SJCRH30 (cell line): ENCODE measurements around the gene LRBA. TPM values are rescaled to one million over a fixed set of nuclear protein-coding genes. Genes with fewer than 3 reads are reported as not detected.

Source experiments
- DNase-seq, 2 experiments: peaks; one replicate each; pipeline ENCODE4 v3.0.0-alpha.2; 2015 to 2020
- H3K27ac ChIP-seq: fragments of 250-450 bp; sonication (Bioruptor Pico); 2 replicates; pipeline ENCODE4 v1.5.1; 2020; ENCODE audit warnings: mild to moderate bottlenecking, moderate library complexity
- H3K27me3 ChIP-seq: fragments of 250-450 bp; sonication (Bioruptor Pico); 2 replicates; pipeline ENCODE4 v1.5.1; 2020; ENCODE audit warnings: mild to moderate bottlenecking, moderate library complexity
- H3K36me3 ChIP-seq: fragments of 250-450 bp; sonication (Bioruptor Pico); 2 replicates; pipeline ENCODE4 v1.5.1; 2020; ENCODE audit warnings: mild to moderate bottlenecking, moderate library complexity
- H3K4me1 ChIP-seq: fragments of 250-450 bp; sonication (Bioruptor Pico); 2 replicates; pipeline ENCODE4 v1.5.1; 2020; ENCODE audit warnings: mild to moderate bottlenecking, moderate library complexity
- H3K4me3 ChIP-seq: fragments of 250-450 bp; sonication (Bioruptor Pico); 2 replicates; pipeline ENCODE4 v1.5.1; 2020; ENCODE audit warnings: mild to moderate bottlenecking, moderate library complexity
- H3K9me3 ChIP-seq: fragments of 250-450 bp; sonication (Bioruptor Pico); replicated peaks from 2 replicates; pipeline ENCODE4 v1.5.1; 2020; ENCODE audit warnings: mild to moderate bottlenecking, moderate library complexity
- total RNA-seq: library from RNA; depleted of rRNA; stranded (reverse); fragments of >200 nt; shearing (Covaris generic); gene quantifications from 2 replicates; pipeline ENCODE4 v1.2.3, GENCODE V29; 2014

The LRBA gene
- total RNA-seq, 1 experiment from 2014 or later = 25.9 TPM

DNA sequence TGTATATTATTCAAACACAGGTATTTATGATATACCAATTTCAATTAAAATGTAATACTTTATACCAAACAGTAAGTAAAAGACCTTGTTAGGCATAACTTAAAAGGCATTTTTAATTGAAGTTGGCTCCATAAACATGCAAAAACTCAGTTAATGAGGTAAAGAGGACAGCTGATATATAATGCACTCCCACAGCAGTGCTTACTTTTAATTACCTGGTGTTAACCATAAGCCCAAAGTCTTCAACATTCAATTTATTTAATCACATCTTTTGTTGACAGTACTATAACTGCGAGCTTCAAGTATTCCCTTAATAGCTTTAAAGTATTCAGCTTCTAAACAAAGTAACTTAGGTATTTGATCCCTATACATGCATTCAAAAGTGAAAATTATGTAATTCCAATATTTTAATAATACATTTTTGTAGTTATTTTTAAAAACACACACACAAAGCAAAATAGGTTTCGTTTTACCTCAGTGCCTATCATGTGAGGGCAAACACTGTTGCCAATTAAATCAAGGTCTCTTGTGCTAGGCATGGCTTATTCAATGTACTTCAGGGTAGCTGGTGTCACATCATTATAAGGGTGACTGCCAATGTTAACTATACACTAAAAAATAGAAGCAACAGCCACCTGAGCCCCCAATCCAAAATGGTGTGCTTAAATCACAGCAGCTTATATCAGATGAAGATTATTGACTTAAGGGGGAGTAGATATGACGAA lies 197.1 kb downstream of the LRBA start:
- H3K9me3 ChIP-seq = no peaks in the 10 kb centered on the region
- no peaks in the 10 kb centered on the region for H3K27me3 ChIP-seq
- no peak overlapping the region for H3K27ac ChIP-seq
- DNase-seq = no peak
- H3K4me1 ChIP-seq = no peaks in the 10 kb centered on the region
- no peak overlapping the region for H3K4me3 ChIP-seq
- H3K36me3 ChIP-seq = no peaks in the 10 kb centered on the region

DNA sequence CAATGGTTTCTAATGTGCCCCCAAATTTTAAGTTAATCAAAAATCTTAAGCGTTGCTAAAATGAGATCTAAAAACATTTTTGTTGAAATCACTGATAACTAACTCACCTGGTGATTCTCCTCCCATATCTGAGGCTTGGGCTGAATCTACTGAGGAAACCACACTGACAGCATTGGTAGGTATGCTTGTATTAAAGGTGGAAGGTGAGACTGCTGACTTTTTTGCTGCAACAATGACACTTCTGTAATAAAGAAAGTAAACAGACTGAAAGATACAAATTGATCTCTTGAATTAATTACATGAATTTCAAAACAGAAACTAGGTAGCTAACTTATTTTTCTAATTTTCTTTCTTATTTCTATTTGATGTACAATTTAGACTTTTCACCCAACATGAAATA lies 198.1 kb downstream of the LRBA start:
- Histone ChIP-seq H3K4me3 (no peak overlapping the region), H3K9me3 (no peaks in the 10 kb centered on the region), H3K27ac (no peak overlapping the region), H3K36me3 (no peaks in the 10 kb centered on the region), H3K4me1 (no peaks in the 10 kb centered on the region), H3K27me3 (no peaks in the 10 kb centered on the region)
- no peak for DNase-seq

DNA sequence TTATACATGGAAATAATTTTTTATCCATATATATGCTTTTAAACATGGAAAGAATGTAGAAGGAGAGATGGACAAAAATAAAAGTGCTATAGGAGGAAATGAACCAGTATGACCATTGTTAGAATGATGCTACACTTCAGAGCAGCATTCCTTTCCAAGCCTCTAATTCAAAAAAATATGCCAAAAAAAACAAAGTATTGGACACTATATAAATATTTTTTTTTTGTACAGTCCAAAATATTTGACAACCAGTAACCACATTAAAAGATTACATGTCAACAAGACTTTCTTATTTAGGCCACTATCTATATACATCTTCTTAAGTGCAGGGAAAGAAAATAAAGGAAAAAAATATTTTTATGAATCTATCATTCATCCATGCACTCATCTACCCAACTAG lies 198.6 kb downstream of the LRBA start:
- DNase-seq = no peak
- no peak overlapping the region for H3K27ac ChIP-seq
- H3K4me1 ChIP-seq = no peaks in the 10 kb centered on the region
- no peak overlapping the region for H3K4me3 ChIP-seq
- no peaks in the 10 kb centered on the region for H3K27me3 ChIP-seq
- H3K9me3 ChIP-seq = no peaks in the 10 kb centered on the region
- H3K36me3 ChIP-seq = no peaks in the 10 kb centered on the region

DNA sequence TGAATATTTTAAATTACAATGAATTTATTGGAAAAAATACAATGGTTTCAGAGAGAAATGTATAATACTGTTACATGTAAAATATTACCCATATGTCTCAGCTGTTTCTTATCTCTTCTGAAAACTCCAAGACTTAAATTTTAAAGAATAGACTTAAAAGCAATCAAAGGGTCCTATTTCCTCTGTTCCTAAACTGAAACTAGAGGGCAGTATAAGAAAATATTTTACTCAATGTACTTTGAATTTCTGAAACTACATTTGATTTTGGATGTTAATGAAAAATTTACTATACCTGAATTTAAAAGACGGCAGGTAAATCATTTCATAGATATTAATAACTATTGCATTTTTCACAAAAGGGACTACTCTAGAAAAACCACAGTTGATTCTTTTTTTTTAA lies 200.2 kb downstream of the LRBA start:
- Histone ChIP-seq H3K36me3 (no peaks in the 10 kb centered on the region), H3K4me1 (no peaks in the 10 kb centered on the region), H3K9me3 (no peaks in the 10 kb centered on the region), H3K27me3 (no peaks in the 10 kb centered on the region), H3K4me3 (no peak overlapping the region), H3K27ac (no peak overlapping the region)
- DNase-seq = no peak

DNA sequence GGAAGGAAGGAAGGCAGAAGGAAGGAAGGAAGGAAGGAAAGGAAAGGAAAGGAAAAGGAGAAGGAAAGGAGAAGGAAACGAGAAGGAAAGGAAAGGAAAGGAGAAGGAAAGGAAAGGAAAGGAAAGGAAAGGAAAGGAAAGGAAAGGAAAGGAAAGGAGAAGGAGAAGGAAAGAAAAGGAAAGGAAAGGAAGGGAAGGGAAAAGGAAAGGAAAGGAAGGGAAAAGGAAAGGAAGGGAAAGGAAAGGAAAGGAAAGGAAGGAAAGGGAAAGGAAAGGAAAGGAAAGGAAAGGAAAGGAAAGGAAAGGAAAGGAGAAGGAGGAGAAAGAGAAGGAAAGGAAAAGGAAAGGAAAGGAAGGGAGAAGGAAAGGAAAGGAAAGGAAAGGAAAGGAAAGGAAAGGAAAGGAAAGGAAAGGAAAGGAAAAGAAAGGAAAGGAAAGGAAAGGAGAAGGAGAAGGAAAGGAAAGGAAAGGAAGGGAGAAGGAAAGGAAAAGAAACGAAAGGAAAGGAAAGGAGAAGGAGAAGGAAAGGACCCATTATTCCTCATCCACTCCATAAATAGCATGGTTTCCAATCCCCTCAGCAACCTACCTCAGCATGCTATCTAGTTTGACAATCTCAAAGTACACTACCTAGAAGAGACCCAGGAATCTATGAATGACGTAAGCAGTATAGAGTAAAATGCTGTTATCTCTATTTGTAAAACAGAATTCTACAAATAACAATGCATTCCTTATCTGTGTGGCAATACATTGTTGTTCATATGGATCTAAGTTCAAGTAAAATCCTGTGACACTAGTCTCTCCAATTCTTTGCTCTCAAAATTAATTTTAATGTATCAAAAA lies 209.7 kb downstream of the LRBA start:
- no peaks in the 10 kb centered on the region for H3K27me3 ChIP-seq
- no peak for DNase-seq
- H3K36me3 ChIP-seq = no peaks in the 10 kb centered on the region
- no peak overlapping the region for H3K27ac ChIP-seq
- no peaks in the 10 kb centered on the region for H3K4me1 ChIP-seq
- no peak overlapping the region for H3K4me3 ChIP-seq
- no peaks in the 10 kb centered on the region for H3K9me3 ChIP-seq

DNA sequence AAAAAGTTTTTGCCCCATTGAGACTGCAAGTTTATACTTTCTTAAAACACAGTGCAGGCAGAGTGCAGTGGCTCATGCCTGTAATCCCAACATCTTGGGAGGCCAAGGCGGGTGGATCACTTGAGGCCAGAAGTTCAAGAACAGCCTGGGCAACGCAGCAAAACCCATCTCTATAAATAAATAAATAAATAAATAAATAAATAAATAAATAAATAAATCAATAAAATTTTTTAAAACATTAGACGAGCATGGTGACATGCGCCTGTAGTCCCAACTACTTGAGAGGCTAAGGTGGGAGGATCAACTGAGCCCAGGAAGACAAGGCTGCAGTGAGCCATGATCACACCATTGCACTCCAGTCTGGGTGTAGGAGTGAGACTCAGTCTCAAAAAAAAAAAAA lies 213.3 kb downstream of the LRBA start:
- no peak for DNase-seq
- Histone ChIP-seq H3K27ac (no peak overlapping the region), H3K9me3 (no peaks in the 10 kb centered on the region)

DNA sequence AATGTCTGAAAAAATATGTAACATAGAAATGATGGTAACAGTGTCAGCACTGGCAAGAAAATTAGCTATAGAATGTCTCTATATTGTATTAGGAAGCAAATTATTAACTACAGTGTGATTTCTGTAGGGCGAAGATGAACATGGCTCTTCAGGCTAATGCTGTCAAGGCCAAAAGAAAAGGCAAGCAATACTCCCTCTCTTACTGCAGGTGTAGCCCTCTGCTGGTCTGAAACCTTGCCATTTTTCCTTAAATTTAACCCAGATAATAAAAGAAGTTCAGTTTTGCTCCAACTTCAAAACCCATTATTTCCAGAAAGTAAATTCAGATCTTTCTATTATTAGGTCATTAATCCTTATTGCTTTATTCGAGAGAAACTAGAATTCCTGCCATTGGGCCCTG lies 215.9 kb downstream of the LRBA start:
- DNase-seq = no peak
- no peaks in the 10 kb centered on the region for H3K36me3 ChIP-seq

More for the DNA sequence above, 213.3 kb downstream of the LRBA start:
- Histone ChIP-seq H3K27me3 (no peaks in the 10 kb centered on the region), H3K4me1 (no peaks in the 10 kb centered on the region), H3K4me3 (no peak overlapping the region), H3K36me3 (no peaks in the 10 kb centered on the region)

DNA sequence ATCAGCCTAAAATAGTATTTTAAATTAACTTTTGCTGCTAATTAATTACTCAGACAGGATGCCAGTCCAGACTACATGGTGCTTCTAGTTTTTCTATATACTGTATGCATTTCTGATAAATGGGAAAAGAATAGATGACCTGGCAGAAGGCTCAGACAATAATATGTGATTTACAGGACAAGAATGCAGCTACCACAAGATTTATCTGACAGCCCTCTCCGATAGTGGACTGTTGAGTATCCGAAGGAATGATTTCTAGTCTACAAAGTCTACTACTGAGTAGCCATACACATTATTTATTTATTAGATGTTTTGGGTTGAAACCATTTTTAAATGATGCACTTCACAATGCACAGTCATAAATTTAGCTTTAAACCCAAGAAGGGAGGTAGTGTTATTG lies 220.4 kb downstream of the LRBA start:
- H3K27me3 ChIP-seq = no peaks in the 10 kb centered on the region
- H3K36me3 ChIP-seq = no peaks in the 10 kb centered on the region
- DNase-seq = no peak
- no peaks in the 10 kb centered on the region for H3K4me1 ChIP-seq
- no peak overlapping the region for H3K27ac ChIP-seq
- no peak overlapping the region for H3K4me3 ChIP-seq
- H3K9me3 ChIP-seq = no peaks in the 10 kb centered on the region

More for the DNA sequence above, 215.9 kb downstream of the LRBA start:
- Histone ChIP-seq H3K9me3 (no peaks in the 10 kb centered on the region), H3K27ac (no peak overlapping the region), H3K27me3 (no peaks in the 10 kb centered on the region), H3K4me1 (no peaks in the 10 kb centered on the region), H3K4me3 (no peak overlapping the region)

DNA sequence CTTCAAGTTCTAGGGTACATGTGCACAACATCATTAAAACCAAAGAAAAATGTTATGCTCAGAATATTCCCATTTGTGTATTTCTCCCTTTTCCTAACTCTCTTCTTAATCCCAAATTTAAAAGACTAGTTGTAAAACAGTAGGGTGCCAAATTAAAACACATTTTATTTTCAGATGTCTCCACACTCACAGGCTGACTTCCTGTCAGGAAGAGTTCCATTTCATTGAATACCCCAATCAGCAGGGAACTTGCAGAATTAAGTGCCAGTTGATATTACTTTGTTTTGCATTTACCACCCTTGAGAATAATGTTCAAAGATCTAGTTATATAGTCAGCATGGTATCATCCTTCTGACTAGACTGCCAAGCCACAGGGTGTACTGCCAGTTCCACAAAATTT lies 225.2 kb downstream of the LRBA start:
- H3K9me3 ChIP-seq = no peaks in the 10 kb centered on the region
- no peak overlapping the region for H3K4me3 ChIP-seq
- H3K27ac ChIP-seq = no peak overlapping the region
- no peaks in the 10 kb centered on the region for H3K27me3 ChIP-seq
- H3K36me3 ChIP-seq = no peaks in the 10 kb centered on the region
- DNase-seq = no peak
- H3K4me1 ChIP-seq = no peaks in the 10 kb centered on the region

DNA sequence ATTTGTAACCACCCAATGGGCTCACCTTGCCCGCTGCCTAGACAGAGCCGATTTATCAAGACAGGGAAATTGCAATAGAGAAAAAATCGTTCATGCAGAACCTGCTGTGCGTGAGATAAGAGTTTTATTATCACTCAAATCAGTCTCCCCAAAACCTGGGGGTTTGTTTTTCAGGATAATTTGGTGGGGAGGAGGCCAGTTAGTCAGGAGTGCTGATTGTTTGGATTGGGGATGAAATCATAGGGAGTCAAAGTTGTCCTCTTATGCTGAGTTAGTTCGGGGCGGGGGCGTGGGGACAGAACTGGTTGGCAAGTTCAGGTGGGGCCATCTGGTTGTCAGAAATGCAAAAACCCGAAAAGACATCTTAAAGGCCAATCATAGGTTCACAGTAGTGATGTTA lies 230.1 kb downstream of the LRBA start:
- Histone ChIP-seq H3K36me3 (no peaks in the 10 kb centered on the region), H3K4me3 (no peak overlapping the region), H3K4me1 (peaks cover 10% of the 10 kb centered on the region), H3K9me3 (no peaks in the 10 kb centered on the region), H3K27me3 (no peaks in the 10 kb centered on the region), H3K27ac (no peak overlapping the region)
- no peak for DNase-seq

DNA sequence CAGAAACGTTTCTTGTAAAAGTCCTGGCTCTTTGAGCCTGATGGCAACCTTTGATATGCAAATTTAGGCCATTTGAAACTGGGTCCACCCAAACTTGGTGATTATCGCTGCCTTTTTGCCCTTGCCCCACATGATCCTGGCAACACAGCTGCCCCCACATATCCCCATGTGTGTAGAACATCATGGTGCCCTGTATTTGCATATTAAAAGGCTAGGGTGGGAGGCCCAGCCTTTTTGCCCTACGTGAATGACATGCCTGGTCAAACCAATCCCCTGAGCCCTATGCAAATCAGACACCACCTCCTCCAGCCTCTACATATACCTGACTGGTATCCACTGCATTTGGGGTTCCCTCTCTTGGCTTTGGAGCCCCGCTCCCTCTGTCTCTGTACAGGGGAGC lies 230.8 kb downstream of the LRBA start:
- Histone ChIP-seq H3K27ac (no peak overlapping the region), H3K27me3 (no peaks in the 10 kb centered on the region), H3K4me1 (peaks cover 10% of the 10 kb centered on the region), H3K9me3 (no peaks in the 10 kb centered on the region), H3K36me3 (no peaks in the 10 kb centered on the region), H3K4me3 (no peak overlapping the region)
- DNase-seq = no peak

DNA sequence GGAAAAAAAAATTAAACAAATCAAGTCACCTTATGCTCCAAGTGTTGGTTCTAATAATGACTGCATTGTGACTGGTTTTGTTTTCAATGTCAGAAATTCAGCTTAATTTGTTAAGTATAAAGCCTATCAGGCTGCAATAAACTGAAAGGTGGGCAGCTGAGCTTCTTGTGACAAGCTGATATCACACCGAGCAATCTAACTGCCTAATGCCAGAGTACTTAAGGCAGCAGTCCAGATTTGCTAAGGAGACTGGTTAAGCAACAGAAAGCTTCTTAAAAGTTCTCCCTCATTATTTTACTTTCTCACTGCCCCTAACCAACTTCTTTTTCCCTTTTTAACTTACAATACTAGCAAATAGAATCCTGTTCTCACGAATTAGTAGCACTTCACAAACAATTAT lies 232.2 kb downstream of the LRBA start:
- H3K36me3 ChIP-seq = no peaks in the 10 kb centered on the region
- no peaks in the 10 kb centered on the region for H3K9me3 ChIP-seq
- peaks cover 10% of the 10 kb centered on the region for H3K4me1 ChIP-seq
- peak overlapping the region; percentile 89 for H3K27ac ChIP-seq
- no peaks in the 10 kb centered on the region for H3K27me3 ChIP-seq
- peak; percentile 8 to 38 for DNase-seq
- peak overlapping the region; percentile 53 for H3K4me3 ChIP-seq

DNA sequence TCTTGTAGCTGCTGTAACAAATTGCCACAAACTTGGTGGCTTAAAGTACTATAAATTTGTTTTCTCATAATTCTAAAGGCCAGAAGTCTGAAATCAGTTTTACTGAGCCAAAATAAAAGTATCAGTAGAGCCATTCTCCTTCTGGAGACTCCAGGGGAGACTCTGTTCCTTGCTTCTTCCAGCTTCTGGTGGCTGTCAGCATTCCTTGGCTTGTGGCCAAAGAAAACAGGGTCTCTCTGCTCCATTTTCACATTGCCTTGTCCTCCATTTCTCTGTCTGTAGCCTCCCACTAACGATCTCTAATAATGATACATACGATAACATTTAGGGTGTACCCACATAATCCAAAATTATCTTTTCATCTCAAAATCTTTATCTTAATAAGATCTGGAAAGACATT lies 232.8 kb downstream of the LRBA start:
- Histone ChIP-seq H3K36me3 (no peaks in the 10 kb centered on the region), H3K4me3 (peak overlapping the region; percentile 53), H3K27me3 (no peaks in the 10 kb centered on the region), H3K27ac (peak overlapping the region; percentile 89), H3K9me3 (no peaks in the 10 kb centered on the region), H3K4me1 (peaks cover 10% of the 10 kb centered on the region)
- DNase-seq = peak; percentile 83 to 94

DNA sequence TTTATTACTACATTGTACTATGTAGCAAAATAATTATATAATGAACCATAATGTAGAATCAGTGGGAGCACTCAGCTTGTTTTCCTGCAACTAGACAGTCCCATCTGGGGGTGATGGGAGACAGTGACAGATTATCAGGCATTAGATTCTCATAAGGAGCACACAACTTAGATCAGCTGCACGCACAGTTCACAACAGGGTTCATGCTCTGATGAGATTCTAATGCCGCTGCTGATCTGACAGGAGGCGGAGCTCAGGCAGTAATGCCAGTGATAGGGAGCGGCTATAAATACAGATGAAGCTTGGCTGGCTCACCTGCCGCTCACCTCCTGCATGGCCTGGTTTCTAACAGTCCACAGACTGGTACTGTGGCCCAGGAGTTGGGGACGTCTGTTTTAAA lies 233.9 kb downstream of the LRBA start:
- no peak overlapping the region for H3K27ac ChIP-seq
- H3K4me1 ChIP-seq = peaks cover 10% of the 10 kb centered on the region
- H3K36me3 ChIP-seq = no peaks in the 10 kb centered on the region
- H3K27me3 ChIP-seq = no peaks in the 10 kb centered on the region
- no peaks in the 10 kb centered on the region for H3K9me3 ChIP-seq
- H3K4me3 ChIP-seq = no peak overlapping the region
- DNase-seq = no peak

DNA sequence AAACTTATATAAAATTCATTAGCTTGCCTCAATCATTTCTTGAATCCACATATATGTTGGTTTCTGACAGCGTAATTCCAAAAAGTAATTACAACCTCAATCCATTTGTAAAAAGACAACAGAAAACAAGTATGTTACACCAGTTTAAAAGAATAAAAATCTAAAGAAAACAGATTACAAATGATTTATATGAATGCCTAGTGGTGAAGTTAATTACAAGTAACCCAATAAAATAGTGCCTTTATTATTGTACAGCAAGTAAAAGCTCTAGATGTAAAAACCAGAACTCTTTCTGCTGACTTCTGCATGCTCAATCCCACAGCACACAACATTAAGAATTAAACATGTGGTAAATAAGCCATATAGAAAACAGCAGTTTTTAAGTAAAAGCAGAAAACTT lies 235.4 kb downstream of the LRBA start:
- Histone ChIP-seq H3K27ac (no peak overlapping the region), H3K4me1 (peaks cover 10% of the 10 kb centered on the region), H3K36me3 (no peaks in the 10 kb centered on the region), H3K4me3 (no peak overlapping the region), H3K27me3 (no peaks in the 10 kb centered on the region), H3K9me3 (no peaks in the 10 kb centered on the region)
- no peak for DNase-seq
